PC-3 (cell line): ENCODE data around the gene TGM2.

Experiments
- CTCF ChIP-seq: fragments of 300-600 bp; sonication (generic); conservative IDR thresholded peaks from 2 replicates; pipeline ENCODE4 v1.5.1; 2017; ENCODE audit warnings: antibody characterized with exemption, low read depth, mild to moderate bottlenecking, low read length
- EZH2 ChIP-seq: fragments of 300-600 bp; sonication (generic); IDR thresholded peaks from one replicate; pipeline ENCODE4 v1.6.1; 2017; ENCODE audit warnings: antibody characterized with exemption, mild to moderate bottlenecking, low read length; ENCODE audit not compliant: unreplicated experiment
- EZH2phosphoT487 ChIP-seq: fragments of 300-600 bp; sonication (generic); IDR thresholded peaks from 2 replicates; pipeline ENCODE4 v1.6.1; 2018; ENCODE audit warnings: mild to moderate bottlenecking, antibody characterized with exemption, low read length, borderline replicate concordance

- TF ChIP-seq CTCF (no peak), EZH2 (no peak), EZH2phosphoT487 (no peak)
Measured at GRCh38 chr20:38112930-38113294, 52.2 kb downstream of the TGM2 start.
